Epithelial cell of proximal tubule (primary cell): Measurements from ENCODE around the gene MVK. TPM values are rescaled to one million over a fixed set of nuclear protein-coding genes. Genes with fewer than 3 reads are reported as not detected.

Source experiments
- DNase-seq: peaks from one replicate; pipeline ENCODE4 v3.0.0-alpha.2; 2011; ENCODE audit warnings: low read depth
- H3K4me3 ChIP-seq: 2 replicates; pipeline ENCODE4 v1.5.1; 2011; ENCODE audit warnings: low read depth, mild to moderate bottlenecking, low read length
- total RNA-seq: library from RNA; depleted of rRNA; stranded (reverse); fragments of >200 nt; gene quantifications from 2 replicates; pipeline ENCODE4 v1.2.3, GENCODE V29; 2015
- TF ChIP-seq, protein P1 (sequence below): conservative IDR thresholded peaks from 2 replicates; pipeline ENCODE4 v1.5.1; 2012; ENCODE audit warnings: low read depth, mild to moderate bottlenecking, low read length

MVK gene
- total RNA-seq, 1 donor from 2014 or later: 28.5 TPM

DNA sequence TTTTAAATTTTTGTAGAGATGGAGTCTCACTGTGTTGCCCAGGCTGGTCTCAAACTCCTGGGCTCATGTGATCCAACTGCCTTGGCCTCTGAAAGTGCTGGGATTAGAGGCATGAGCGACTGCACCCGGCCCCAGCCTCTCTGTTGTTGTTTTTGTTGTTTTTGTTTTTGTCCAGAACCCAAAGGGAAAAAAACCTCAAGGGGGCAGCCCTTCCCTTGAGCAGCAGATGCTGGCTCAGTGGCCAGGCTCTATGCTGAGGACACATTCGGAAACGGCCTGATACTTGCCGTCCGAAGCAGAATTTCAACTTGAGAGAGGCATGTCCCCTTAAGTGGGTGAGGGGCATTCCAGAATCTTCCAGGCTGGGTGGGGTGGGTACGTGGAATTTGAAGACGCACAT is 6.7 kb downstream of the MVK start:
- no peak for DNase-seq
- TF ChIP-seq, protein P1, sequence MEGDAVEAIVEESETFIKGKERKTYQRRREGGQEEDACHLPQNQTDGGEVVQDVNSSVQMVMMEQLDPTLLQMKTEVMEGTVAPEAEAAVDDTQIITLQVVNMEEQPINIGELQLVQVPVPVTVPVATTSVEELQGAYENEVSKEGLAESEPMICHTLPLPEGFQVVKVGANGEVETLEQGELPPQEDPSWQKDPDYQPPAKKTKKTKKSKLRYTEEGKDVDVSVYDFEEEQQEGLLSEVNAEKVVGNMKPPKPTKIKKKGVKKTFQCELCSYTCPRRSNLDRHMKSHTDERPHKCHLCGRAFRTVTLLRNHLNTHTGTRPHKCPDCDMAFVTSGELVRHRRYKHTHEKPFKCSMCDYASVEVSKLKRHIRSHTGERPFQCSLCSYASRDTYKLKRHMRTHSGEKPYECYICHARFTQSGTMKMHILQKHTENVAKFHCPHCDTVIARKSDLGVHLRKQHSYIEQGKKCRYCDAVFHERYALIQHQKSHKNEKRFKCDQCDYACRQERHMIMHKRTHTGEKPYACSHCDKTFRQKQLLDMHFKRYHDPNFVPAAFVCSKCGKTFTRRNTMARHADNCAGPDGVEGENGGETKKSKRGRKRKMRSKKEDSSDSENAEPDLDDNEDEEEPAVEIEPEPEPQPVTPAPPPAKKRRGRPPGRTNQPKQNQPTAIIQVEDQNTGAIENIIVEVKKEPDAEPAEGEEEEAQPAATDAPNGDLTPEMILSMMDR: no peak
- H3K4me3 ChIP-seq: no peak overlapping the region

DNA sequence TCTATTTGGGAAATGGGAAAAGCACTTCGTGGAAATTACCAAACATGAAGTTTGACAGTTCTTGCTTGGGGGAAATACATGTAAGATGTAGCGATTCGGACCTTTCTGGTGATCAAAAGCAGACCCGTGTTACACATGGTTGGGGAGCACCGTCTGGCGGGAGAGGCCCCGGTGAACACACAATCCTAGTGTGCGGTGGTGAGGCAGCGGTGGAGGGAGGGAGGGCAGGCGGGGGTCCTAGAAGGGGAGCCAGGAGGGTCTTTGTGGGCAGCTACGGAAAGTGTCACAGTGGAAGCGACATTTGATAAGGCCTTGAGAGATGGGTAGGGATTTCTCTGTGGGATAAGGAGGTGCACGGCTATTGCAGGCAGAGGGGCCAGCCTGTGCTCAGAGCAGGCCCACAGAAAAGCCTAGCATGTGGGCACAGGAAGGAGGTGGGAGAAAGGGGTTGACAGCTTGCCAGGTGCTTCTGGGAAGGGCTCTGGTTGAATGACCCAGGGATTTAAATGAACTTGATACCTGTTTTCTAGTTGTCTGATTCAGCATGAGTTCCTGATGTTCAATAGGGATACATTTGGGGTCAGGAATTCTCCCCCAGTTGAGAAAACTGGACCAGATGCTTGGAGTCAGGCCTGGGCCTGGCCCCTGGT is 7.2 kb downstream of the MVK start:
- no peak overlapping the region for H3K4me3 ChIP-seq
- TF ChIP-seq, protein P1: no peak
- no peak for DNase-seq

DNA sequence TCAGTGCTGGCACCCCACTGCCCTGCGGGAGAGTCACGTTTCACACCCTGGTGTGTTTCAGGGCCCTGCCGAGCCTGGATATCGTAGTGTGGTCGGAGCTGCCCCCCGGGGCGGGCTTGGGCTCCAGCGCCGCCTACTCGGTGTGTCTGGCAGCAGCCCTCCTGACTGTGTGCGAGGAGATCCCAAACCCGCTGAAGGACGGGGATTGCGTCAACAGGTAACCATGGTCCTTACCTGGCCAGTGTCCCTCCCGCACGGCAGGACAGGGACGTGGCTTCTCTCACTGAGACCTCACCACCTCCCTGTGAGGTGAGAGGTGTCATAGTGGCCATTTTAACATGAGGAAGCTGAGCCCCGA is 7.7 kb downstream of the MVK start:
- H3K4me3 ChIP-seq: no peak overlapping the region
- DNase-seq: no peak
- TF ChIP-seq, protein P1: no peak

DNA sequence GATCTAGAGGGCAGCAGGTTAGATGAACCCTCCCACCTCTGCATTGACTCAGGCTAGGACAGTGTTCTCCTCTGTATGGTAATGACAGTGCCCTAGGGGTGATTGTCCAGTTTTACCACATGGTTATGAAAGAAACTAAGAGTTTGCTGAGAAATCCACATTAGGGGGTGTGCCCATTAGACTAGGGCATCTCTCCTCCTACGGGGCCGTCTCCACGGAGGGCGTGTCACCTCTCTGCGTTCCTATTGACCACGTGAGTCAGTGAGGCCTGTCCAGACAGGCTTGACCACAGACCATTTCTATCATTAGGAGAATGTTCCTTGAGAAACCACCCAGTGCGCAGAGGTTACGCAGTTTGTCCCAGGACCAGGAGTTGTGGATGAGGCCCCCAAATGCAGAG is 8.3 kb downstream of the MVK start:
- TF ChIP-seq, protein P1: no peak
- DNase-seq: no peak
- no peak overlapping the region for H3K4me3 ChIP-seq

DNA sequence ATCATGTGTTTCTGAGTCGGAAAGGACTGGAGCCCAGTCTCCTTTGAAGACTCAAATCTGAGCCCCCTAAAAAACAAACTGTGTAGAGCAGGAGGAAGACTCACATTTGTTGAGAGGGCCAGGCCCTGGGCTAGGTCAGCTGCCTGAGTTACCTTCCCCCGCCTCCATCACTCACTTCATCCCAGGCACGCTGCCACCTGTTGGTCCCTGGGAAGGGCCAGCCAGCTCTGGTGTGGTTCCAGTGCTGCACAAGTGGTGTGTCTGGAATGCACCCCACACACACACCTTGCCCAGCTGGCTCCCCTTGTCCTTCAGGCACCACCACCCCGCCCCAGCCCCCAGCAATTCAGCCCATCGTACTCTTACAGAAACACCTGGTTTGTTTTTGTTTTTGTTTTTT is 9.0 kb downstream of the MVK start:
- DNase-seq: no peak
- no peak overlapping the region for H3K4me3 ChIP-seq
- TF ChIP-seq, protein P1: peak; percentile 29

DNA sequence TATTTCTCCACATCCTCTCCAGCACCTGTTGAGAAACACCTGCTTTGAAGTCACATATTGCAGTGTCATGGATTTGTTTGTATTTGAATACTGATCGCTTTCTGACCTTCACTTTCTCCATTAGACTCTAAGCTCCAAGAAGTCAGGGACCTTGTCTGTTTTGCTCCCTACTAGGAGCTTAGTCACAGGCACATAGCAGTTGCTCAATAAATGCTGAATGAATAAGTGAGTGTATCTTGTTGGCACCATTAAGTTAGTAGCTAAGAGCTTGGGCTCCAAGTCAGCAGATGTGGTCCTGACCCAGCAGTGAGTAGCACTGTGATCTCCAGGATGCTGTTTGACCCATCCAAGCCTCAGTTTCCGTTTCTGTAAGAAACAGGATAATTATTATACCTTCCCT is 10.1 kb downstream of the MVK start:
- TF ChIP-seq, protein P1: no peak

More for the DNA sequence above, 10.1 kb downstream of the MVK start:
- no peak for DNase-seq
- no peak overlapping the region for H3K4me3 ChIP-seq
